Dedifferentiated amniotic fluid mesenchymal stem cell (primary cell): ENCODE data around the gene SNRNP27.
A peak's percentile ranks its signal among the peaks of the same experiment; 100 is the strongest.

Experiments used
- DNase-seq: peaks from one replicate; pipeline ENCODE4 v3.0.0-alpha.2; 2016; ENCODE audit errors: extremely low spot score

The SNRNP27 gene

DNA sequence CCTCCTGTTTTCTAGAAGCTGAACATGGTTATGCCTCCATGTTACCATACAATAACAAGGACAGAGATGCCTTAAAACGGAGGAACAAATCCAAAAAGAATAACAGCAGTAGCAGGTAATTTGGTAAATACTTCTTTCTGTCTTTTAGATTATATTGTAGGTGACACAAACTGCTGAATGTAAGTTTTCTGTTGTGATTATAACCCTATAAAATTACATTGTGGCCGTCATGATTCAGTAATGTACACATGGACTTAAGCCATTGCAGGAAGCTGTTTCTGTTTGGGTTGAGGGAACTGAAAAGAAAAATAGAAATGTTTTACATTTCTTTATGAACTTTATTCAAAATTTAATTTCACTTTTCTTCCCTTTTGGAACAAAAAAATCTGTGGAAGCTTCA is 22.4 kb downstream of the SNRNP27 start:
- DNase-seq = no peak

GRCh38 chr2:69917852-69918251 is 24.1 kb downstream of the SNRNP27 start:
- peak; percentile 74 for DNase-seq

DNA sequence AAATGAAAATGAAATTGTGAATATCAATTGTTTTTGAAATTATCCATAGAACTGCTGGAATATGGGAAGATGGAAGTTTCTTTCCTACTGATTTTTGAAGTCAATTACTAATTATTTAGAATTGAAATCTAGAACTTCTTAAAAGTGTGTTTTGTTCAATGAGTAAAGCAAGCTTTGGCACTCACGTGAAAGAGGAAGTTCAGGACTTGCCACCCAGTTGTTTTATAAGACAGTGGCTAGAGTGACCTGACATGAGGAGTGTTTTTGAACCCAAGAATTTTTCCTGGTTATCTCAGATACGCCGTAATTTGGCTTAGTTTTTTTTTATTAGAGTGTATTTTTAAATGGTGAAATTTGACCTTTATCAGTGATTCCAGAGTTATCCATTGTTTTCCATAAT is 24.6 kb downstream of the SNRNP27 start:
- DNase-seq = no peak

GRCh38 chr2:69923116-69923515 is 29.4 kb downstream of the SNRNP27 start:
- DNase-seq = no peak

- peak; percentile 50 for DNase-seq
Observed at GRCh38 chr2:69926849-69927515, 33.2 kb downstream of the SNRNP27 start.

GRCh38 chr2:69931832-69932595 is 38.3 kb downstream of the SNRNP27 start:
- DNase-seq = no peak

DNA sequence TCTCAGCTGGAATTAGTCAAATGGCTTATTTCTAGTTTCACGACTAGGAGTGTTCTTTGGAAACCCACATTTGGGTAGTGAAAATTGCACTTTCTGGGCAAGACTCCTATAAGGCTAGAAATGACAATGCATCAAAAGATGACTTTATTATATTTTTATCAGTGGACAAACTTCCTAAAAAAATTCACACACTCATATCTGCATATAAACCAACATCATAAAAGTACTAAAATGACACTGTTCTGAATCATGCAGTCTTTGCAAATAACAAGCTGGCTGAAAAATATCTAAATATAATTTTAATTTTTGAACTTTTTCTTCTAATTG is 38.8 kb downstream of the SNRNP27 start:
- no peak for DNase-seq

DNA sequence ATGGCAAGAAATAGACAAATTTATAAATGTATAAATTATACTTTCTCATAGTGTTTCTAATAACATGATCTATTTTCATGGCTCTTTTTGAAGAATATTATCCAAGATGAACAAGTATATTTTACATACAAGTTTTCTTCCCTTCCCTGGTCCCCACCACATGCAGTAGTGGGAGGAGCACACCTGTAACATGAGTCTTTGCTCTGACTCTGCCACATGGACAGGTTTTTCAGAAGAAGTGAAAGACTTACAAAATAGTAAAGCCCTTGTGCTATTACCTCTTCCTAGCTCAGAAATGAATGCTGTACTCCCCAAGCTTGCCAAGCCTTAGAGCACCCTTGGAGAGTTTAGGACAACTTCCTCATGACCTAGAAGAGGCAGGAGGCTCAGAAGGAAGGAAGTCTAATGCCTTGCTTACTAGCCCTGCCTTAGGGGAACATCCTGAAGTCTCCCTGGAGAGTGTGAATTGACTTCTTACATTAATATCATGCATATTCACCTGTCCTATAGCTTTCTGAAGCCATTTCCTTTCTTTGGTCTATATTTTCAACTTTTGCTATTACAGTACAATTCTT is 39.6 kb downstream of the SNRNP27 start:
- no peak for DNase-seq

DNA sequence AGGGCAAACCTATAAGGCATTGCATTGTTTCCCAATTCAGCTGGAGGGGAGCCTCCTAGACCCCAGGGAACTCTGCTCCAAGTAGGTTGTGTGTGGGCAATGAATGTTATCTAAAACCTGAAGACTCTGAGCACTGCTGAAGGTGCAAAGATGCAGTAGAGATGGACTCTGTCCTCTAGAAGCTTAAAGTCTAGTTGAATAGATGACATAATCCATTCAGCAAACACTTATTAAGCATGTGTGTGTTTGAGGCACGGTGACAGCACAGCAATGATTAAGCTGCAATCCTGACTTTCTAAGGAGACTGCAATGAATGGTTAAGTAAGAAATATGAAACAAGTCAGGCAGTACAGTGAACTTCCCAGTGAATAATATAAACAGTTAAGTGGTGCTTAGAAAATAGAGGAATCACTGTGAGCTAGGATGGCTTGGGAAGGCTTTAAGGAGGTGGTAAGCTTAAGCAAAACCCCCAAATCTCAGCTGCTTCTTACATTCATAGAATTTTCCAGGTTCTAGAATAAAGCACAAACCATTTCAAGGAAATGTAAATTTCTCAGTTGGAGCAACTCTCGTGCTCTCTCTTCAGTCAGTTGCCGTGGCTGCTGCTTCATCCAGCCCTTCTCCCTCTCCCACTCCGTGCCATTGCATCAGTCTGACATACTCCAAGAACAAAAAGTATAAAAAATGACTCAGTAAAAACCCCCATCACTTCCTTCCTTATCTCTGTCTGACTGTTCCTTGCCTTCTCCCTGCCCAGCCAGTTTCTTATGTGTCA is 40.3 kb downstream of the SNRNP27 start:
- peak; percentile 84 for DNase-seq

DNA sequence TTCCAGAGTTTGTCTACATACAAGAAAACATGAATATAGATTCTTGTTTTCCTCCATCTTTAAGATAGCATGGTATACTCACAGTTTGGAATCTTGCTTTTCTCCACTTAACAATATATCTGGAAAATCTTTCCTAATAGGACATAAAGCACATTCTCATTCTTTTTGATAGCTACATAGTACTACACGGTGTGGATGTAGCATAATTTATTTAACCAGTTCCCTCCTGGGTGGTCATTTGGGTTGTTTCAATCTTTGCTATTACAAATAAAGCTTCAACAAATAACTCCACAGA is 40.8 kb downstream of the SNRNP27 start:
- DNase-seq = no peak

DNA sequence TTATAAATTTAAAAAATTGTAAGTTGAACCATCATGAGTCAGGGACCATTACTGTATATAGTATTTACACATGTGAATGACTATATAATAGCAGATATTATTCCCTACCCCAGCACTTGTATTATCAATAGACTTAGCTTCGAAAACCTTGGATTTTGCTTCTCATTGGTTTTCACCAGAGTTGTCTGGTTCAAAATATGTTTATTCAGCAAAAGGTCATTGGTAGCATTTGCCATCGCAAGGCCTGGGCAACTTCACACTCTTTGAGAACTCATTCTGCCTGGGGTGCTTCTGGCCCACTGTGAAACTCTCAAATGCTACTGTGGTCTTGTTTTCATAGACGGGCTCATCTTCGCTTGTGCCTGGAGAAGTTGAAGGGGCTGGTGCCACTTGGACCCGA is 41.3 kb downstream of the SNRNP27 start:
- DNase-seq = no peak

DNA sequence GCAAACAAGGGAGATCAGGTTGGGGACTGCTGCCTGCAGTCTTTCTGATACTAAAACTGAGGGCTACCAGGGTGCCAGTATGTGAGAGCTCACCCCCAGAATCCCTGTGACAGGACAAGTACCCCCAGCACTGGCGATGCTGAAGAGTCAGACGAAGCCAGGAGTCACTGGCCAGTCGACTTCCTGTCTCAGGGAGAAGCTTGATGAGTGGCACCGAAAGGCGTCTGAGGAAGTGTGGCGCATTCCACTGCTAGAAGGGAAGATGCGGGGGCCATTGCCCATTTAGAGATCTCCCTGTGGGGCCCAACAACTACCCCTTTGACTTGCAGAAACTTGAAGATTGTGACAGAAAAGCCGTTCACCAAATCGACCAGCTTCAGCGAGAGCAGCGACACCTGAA is 43.1 kb downstream of the SNRNP27 start:
- DNase-seq = no peak

DNA sequence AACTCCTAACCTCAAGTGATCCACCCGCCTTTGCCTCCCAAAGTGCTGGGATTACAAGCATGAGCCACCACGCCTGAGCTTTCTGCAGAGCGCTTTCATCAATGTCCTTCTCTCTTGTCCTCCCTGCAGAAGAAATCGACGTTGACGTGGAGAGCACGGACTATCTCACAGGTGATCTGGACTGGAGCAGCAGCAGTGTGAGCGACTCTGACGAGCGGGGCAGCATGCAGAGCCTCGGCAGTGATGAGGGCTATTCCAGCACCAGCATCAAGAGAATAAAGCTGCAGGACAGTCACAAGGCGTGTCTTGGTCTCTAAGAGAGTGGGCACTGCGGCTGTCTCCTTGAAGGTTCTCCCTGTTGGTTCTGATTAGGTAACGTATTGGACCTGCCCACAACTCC is 44.2 kb downstream of the SNRNP27 start:
- DNase-seq = no peak

GRCh38 chr2:69939722-69940121 is 46.0 kb downstream of the SNRNP27 start:
- no peak for DNase-seq

DNA sequence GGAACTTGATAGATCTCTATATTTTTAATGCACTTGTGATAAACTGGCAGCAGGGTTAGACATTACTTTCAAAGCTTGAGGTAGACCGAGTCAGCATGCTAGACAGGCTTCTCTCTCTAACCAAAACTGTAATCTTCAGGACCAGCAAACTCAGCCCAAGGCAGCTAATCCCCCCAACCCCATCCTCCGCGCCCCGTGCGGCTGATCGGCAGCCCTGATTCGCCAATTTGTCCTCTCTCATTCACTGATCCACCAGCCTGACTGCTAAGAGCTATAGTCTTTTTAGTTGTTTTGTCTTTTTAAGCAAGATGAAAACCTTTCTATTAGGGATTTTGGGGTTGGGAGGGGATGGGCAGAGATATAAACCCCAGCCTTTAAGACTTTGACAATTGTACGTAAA is 46.9 kb downstream of the SNRNP27 start:
- DNase-seq = no peak

DNA sequence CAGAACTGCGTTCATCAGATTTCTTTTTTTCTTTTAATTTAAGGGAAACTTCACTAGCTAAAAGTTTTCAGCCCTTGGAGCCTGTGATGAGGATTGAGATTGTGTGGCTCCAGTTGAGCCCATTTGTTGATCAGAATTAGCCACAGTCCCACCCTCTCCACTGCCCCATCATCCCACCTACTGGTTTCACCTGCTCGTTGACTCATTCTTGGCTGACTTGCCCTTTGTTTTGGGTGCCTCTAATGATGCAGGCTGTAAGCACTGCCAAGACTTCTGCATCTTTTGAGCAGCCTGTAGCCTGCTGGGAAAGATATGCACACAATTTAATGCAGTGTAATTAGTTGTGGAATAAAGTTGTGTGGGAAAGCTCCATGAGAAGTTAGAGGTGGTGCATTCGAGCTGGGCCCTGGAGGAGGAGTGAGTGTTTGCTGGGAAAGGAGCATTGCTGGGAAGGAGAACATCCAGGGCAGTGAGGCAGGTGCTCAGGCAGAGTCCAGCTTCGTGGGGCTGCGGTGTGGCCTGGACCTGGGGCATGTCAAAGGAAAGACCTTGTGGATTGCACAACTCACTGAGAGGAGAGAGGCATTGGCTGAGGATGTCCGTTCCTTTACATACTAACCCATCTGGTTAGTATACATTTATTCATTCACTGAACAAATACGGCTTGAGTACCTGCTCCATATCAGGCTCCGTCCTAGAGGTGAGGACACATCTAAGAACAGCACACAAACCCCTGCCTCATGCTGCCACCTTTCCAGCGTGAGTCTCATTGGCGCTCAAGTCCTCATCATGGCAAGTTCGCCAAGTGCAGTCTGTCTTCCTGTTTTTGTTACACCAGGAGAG is 49.5 kb downstream of the SNRNP27 start:
- DNase-seq = no peak

DNA sequence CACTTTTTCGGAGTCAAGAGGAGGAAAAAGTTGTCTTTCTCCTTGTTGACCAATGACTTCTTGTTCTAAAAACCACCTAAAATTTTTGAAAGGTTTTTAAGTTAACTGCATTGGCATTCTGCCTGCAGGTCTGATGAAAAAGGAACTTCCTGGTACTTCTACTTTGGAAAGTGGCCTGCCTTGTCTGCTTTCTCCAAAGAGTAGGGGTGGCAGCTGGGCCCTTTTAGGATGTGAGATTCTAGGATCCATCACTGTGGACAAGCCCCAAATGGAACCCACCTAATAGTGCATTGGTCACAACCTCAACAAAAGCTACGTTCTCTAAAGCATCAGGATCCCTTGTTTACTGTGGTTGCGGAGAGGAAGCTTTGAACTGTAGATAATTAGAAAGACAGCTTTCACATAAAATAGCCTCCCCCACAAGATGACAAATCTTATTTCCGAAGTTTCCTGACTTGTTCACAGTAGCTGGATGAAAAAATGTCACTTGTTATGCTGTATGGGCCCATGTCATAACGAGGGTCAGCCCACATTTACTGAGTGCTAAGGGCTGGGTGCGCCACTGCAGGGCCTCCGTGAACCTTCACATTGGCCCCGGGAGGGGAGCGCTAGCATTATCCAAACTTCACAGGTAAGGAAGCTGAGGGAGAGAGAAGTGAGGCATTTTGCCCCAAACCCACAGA is 50.2 kb downstream of the SNRNP27 start:
- no peak for DNase-seq

DNA sequence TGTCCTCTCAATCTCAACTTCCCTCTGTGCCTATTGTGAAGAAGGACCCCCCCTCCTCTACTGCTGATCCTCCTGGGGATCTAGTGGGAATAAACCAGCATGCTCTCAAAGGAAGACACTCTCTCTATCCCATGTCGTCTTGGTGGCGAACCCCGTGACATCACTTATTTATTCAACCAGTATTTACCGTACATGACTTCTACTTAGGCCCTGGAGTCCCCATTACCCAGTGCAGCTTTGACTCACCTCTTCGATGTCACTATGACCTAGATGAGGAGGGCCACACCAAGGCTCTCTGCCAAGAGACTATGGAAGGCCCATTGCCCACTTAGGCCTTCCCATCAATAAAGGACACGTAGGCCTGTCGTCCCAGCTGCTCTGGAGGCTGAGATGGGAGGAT is 51.0 kb downstream of the SNRNP27 start:
- no peak for DNase-seq

- no peak for DNase-seq
Observed at GRCh38 chr2:69945441-69945840, 51.7 kb downstream of the SNRNP27 start.

GRCh38 chr2:69945941-69946340 is 52.2 kb downstream of the SNRNP27 start:
- no peak for DNase-seq
